ENCODE data around the gene TRIM14.

- TF ChIP-seq ISX (CRISPR knock-in tag; conservative IDR thresholded peaks at IDR 0.05) (no peak), CTCF (CRISPR knock-in tag; IDR thresholded peaks at IDR 0.05) (no peak), NBN (conservative IDR thresholded peaks at IDR 0.05) (no peak), ZNF512 (CRISPR knock-in tag; IDR thresholded peaks at IDR 0.05) (no peak), ZNF160 (CRISPR knock-in tag; IDR thresholded peaks at IDR 0.05) (no peak), HDAC2 (CRISPR knock-in tag; IDR thresholded peaks at IDR 0.05) (no peak)
Measured at GRCh38 chr9:98128316-98128715, 9.3 kb upstream of the TRIM14 start.

All from HepG2 (cell line).